ENCODE data around the gene CACNA1G. TPM values are rescaled to one million over a fixed set of nuclear protein-coding genes. Genes with fewer than 3 reads are reported as not detected.

The CACNA1G gene
- total and polyA plus RNA-seq, 9 donors: 1.0 to 39.1 (median 4.7) TPM

GRCh38 chr17:50598487-50598886 lies 38.0 kb downstream of the CACNA1G start:
- Histone ChIP-seq H3K4me1 (ENCODE audit: insufficient read depth) (no peaks in the 10 kb centered on the region), H3K36me3 (no peaks in the 10 kb centered on the region), H3K27ac (no peak overlapping the region), H3K4me3 (no peak overlapping the region), H3K27me3 (no peaks in the 10 kb centered on the region), H3K9me3 (no peaks in the 10 kb centered on the region)
- WGBS, 3 donors: 84 to 86% (median 84%) methylated on average over 5 of the region's 5 CpGs
- intact Hi-C loops (cut with DNase I): no loop called here
- TF ChIP-seq CTCF (IDR thresholded peaks at IDR 0.05) (no peak), POLR2A (IDR thresholded peaks at IDR 0.05) (no peak), EP300 (IDR thresholded peaks at IDR 0.05) (no peak)
- DNase-seq: no peak

DNA sequence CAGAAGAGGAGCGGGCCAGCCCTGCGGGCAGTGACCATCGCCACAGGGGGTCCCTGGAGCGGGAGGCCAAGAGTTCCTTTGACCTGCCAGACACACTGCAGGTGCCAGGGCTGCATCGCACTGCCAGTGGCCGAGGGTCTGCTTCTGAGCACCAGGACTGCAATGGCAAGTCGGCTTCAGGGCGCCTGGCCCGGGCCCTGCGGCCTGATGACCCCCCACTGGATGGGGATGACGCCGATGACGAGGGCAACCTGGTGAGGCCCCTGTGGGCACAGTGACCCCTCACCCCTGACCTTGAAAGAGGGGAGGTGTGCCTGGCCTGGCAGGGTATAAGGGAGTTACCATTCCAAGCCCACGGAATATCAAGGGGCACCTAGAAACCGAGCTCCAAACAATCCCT lies 39.1 kb downstream of the CACNA1G start:
- no peaks in the 10 kb centered on the region for H3K36me3 ChIP-seq
- no peaks in the 10 kb centered on the region for H3K9me3 ChIP-seq
- H3K4me1 ChIP-seq (ENCODE audit: insufficient read depth): peaks cover 4% of the 10 kb centered on the region
- TF ChIP-seq CTCF (IDR thresholded peaks at IDR 0.05) (no peak), EP300 (IDR thresholded peaks at IDR 0.05) (no peak), POLR2A (IDR thresholded peaks at IDR 0.05) (no peak)
- intact Hi-C loops (cut with DNase I): no loop called here
- no peak for DNase-seq
- WGBS, 3 donors: 90 to 91% (median 91%) methylated on average over 15 of the region's 15 CpGs
- H3K4me3 ChIP-seq: no peak overlapping the region
- H3K27ac ChIP-seq: no peak overlapping the region
- H3K27me3 ChIP-seq: no peaks in the 10 kb centered on the region

DNA sequence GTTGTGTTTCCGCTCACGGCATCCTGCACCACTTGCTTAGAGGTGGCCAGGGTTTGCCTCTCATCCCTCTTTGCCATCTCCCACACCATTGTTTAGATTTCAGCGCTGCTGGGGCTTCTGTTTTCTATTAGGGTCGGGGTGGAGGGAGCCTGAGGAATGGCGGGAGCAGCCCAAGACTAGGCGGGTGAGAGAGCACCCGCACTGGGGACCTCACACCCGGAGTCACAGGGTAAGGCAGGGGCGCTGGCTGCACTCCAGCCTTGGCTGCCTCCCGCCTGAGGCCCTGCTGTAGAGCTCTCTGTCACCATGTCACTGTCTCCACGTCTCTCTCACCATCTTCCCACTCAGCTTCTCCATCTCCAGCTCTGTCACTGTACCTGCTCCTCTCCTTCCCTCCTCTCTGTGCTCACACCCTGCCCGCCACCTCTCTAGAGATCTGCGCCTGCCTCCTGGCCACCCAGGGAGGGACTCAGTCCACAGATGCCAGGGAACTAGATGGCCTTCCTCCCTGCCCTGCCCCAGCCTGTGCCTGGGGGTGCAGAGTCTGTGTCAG lies 41.4 kb downstream of the CACNA1G start:
- H3K4me3 ChIP-seq: no peak overlapping the region
- no peaks in the 10 kb centered on the region for H3K36me3 ChIP-seq
- 70 to 79% (median 75%) methylated on average over 13 of the region's 13 CpGs for WGBS, 3 donors
- H3K27me3 ChIP-seq: no peaks in the 10 kb centered on the region
- no peaks in the 10 kb centered on the region for H3K9me3 ChIP-seq
- H3K4me1 ChIP-seq (ENCODE audit: insufficient read depth): peaks cover 11% of the 10 kb centered on the region
- H3K27ac ChIP-seq: no peak overlapping the region
- intact Hi-C loops (cut with DNase I): no loop called here
- DNase-seq: no peak
- TF ChIP-seq EP300 (IDR thresholded peaks at IDR 0.05): no peak

GRCh38 chr17:50602836-50603235 lies 42.3 kb downstream of the CACNA1G start:
- 87 to 92% (median 88%) methylated on average over 18 of the region's 18 CpGs for WGBS, 3 donors
- intact Hi-C loops (cut with DNase I): no loop called here
- Histone ChIP-seq H3K4me3 (no peak overlapping the region), H3K27ac (no peak overlapping the region), H3K9me3 (no peaks in the 10 kb centered on the region), H3K4me1 (ENCODE audit: insufficient read depth) (peaks cover 11% of the 10 kb centered on the region), H3K36me3 (no peaks in the 10 kb centered on the region), H3K27me3 (no peaks in the 10 kb centered on the region)
- DNase-seq: no peak
- TF ChIP-seq POLR2A (IDR thresholded peaks at IDR 0.05): no peak
- TF ChIP-seq EP300 (IDR thresholded peaks at IDR 0.05): no peak
- TF ChIP-seq CTCF (IDR thresholded peaks at IDR 0.05): no peak

- no peak overlapping the region for H3K4me3 ChIP-seq
- H3K9me3 ChIP-seq: no peaks in the 10 kb centered on the region
- no peaks in the 10 kb centered on the region for H3K27me3 ChIP-seq
- 84 to 92% (median 86%) methylated on average over 9 of the region's 9 CpGs for WGBS, 3 donors
- no peak overlapping the region for H3K27ac ChIP-seq
- intact Hi-C loops (cut with DNase I): no loop called here
- peaks cover 11% of the 10 kb centered on the region for H3K4me1 ChIP-seq (ENCODE audit: insufficient read depth)
- H3K36me3 ChIP-seq: no peaks in the 10 kb centered on the region
- no peak for DNase-seq
- TF ChIP-seq CTCF (IDR thresholded peaks at IDR 0.05): no peak
- no peak for TF ChIP-seq EP300 (IDR thresholded peaks at IDR 0.05)
- no peak for TF ChIP-seq POLR2A (IDR thresholded peaks at IDR 0.05)
Measured at GRCh38 chr17:50603340-50603739, 42.8 kb downstream of the CACNA1G start.
